COLO668 (cell line): ENCODE data around the gene RDX.
A peak's percentile ranks its signal among the peaks of the same experiment; 100 is the strongest.

ENCODE experiments used
- DNase-seq: peaks from one replicate; lab custom pipeline; 2025; ENCODE audit not compliant: unreplicated experiment; lab: John Stamatoyannopoulos, UW

Gene RDX

GRCh38 chr11:110174645-110175310 is 121.6 kb downstream of the RDX start:
- no peak for DNase-seq

- DNase-seq: peak; percentile 34
These were observed 122.4 kb downstream of the RDX start for GRCh38 chr11:110173811-110174644.

- no peak for DNase-seq
These were observed 123.8 kb downstream of the RDX start for GRCh38 chr11:110172468-110173065.

GRCh38 chr11:110169738-110170137 is 126.7 kb downstream of the RDX start:
- DNase-seq: no peak

- DNase-seq: no peak
These were observed 128.2 kb downstream of the RDX start for GRCh38 chr11:110168033-110168803.

GRCh38 chr11:110165039-110165925 is 131.1 kb downstream of the RDX start:
- DNase-seq: no peak

GRCh38 chr11:110162216-110162615 is 134.2 kb downstream of the RDX start:
- no peak for DNase-seq

- DNase-seq: no peak
These were observed 135.4 kb downstream of the RDX start for GRCh38 chr11:110161061-110161460.

GRCh38 chr11:110160437-110160836 is 136.0 kb downstream of the RDX start:
- DNase-seq: no peak

GRCh38 chr11:110160016-110160415 is 136.4 kb downstream of the RDX start:
- no peak for DNase-seq

- no peak for DNase-seq
These were observed 136.9 kb downstream of the RDX start for GRCh38 chr11:110159476-110159875.

- DNase-seq: no peak
These were observed 137.9 kb downstream of the RDX start for GRCh38 chr11:110158317-110159200.

- DNase-seq: no peak
These were observed 139.9 kb downstream of the RDX start for GRCh38 chr11:110156503-110156902.

- no peak for DNase-seq
These were observed 142.9 kb downstream of the RDX start for GRCh38 chr11:110153474-110153873.

- DNase-seq: no peak
These were observed 144.2 kb downstream of the RDX start for GRCh38 chr11:110152199-110152598.

GRCh38 chr11:110148775-110149744 is 147.4 kb downstream of the RDX start:
- no peak for DNase-seq

GRCh38 chr11:110147962-110148709 is 148.3 kb downstream of the RDX start:
- no peak for DNase-seq
